ENCODE data around the gene MLH1. TPM values are rescaled to one million over a fixed set of nuclear protein-coding genes. Genes with fewer than 3 reads are reported as not detected.

Gene MLH1
- total RNA-seq = 100 to 1,000 TPM in 1 of 9 donors, 10 to 100 TPM in 8; 27.8 to 111 (median 33.7) TPM
- 10 to 100 TPM; 17.2 to 77.6 (median 19.7) TPM for polyA plus RNA-seq
- long read RNA-seq, donor 1, transcript MLH1-201 (19 exons, 2,752 nt) = major isoform, 6 of 6 reads
- long read RNA-seq, donor 1, partial matches to known transcripts = 0 of 6 reads
- long read RNA-seq, donor 1, other reads (novel, unspliced or antisense) = 0 of 6 reads
- long read RNA-seq, donor 2, partial matches to known transcripts = 0 of 5 reads
- long read RNA-seq, donor 2, other reads (novel, unspliced or antisense) = 0 of 5 reads
- long read RNA-seq, donor 3, partial matches to known transcripts = 0 of 4 reads
- long read RNA-seq, donor 3, other reads (novel, unspliced or antisense) = 0 of 4 reads
- long read RNA-seq, donor 4, transcript MLH1-201 (19 exons, 2,752 nt) = major isoform, 6 of 16 reads
- long read RNA-seq, donor 4, partial matches to known transcripts = 2 of 16 reads
- long read RNA-seq, donor 4, other reads (novel, unspliced or antisense) = 8 of 16 reads
- long read RNA-seq, donor 5, transcript MLH1-201 (19 exons, 2,752 nt) = major isoform, 27 of 47 reads
- long read RNA-seq, donor 5, partial matches to known transcripts = 0 of 47 reads
- long read RNA-seq, donor 5, other reads (novel, unspliced or antisense) = 18 of 47 reads
- long read RNA-seq, donor 6, partial matches to known transcripts = 2 of 10 reads
- long read RNA-seq, donor 6, other reads (novel, unspliced or antisense) = 3 of 10 reads
- long read RNA-seq, donor 7, partial matches to known transcripts = 0 of 3 reads
- long read RNA-seq, donor 7, other reads (novel, unspliced or antisense) = 0 of 3 reads
- long read RNA-seq, donor 8, transcript MLH1-201 (19 exons, 2,752 nt) = major isoform, 8 of 10 reads
- long read RNA-seq, donor 8, partial matches to known transcripts = 0 of 10 reads
- long read RNA-seq, donor 8, other reads (novel, unspliced or antisense) = 0 of 10 reads
- long read RNA-seq, donor 9, partial matches to known transcripts = 0 of 4 reads
- long read RNA-seq, donor 9, other reads (novel, unspliced or antisense) = 0 of 4 reads
- long read RNA-seq, donor 10, partial matches to known transcripts = 0 of 1 reads
- long read RNA-seq, donor 10, other reads (novel, unspliced or antisense) = 0 of 1 reads

- no peaks in the 10 kb centered on the region for H3K9me3 ChIP-seq (replicated peaks in 1 of 3)
- H3K36me3 ChIP-seq (replicated peaks in 1 of 2) = peaks cover 0 to 30% of the 10 kb centered on the region in 2 donors
- peak; percentile 96 to 100 (median 100) for DNase-seq
- peak within 1 kb of the TSS; percentile 81 to 100 (median 99) for H3K27ac ChIP-seq
- peak within 1 kb of the TSS in 3 of 4 donors; percentile 12 to 74 (median 64) for H3K4me3 ChIP-seq
- H3K4me1 ChIP-seq (replicated peaks in 1 of 2) = peaks cover 23 to 44% of the 10 kb centered on the region in 2 donors
- WGBS, 4 donors = 1 to 2% (median 2%) methylated on average over 19 to 47 of the region's 47 CpGs
- no peaks in the 10 kb centered on the region for H3K27me3 ChIP-seq
- TF ChIP-seq CTCF (IDR thresholded peaks at IDR 0.05) (no peak), POLR2A (IDR thresholded peaks at IDR 0.05) (peak; percentile 68 to 87)
- intact Hi-C loops (cut with DNase I) = no loop called here
Measured at GRCh38 chr3:36993326-36994283, at the start of gene MLH1. Gene MLH1 (plus strand): TSS chr3:36993518. CDS start chr3:36993548, 30 bp downstream.

GRCh38 chr3:36943601-36944000, 49.7 kb upstream of the MLH1 start:
- 37 to 50% (median 44%) methylated on average over 10 of the region's 10 CpGs for WGBS, 4 donors

More at GRCh38 chr3:36943601-36944000, 49.7 kb upstream of the MLH1 start:
- H3K9me3 ChIP-seq (replicated peaks in 1 of 3) = peaks cover 0 to 5% (median 0%) of the 10 kb centered on the region in 3 donors
- H3K4me1 ChIP-seq (replicated peaks in 1 of 2) = peaks cover 7 to 21% of the 10 kb centered on the region in 2 donors
- no peak for DNase-seq
- no peaks in the 10 kb centered on the region for H3K36me3 ChIP-seq (replicated peaks in 1 of 2)
- TF ChIP-seq POLR2A (IDR thresholded peaks at IDR 0.05) = no peak
- no peak for TF ChIP-seq CTCF (IDR thresholded peaks at IDR 0.05)
- H3K27ac ChIP-seq = peak overlapping the region in 1 of 5 donors; percentile 78
- H3K4me3 ChIP-seq = peak overlapping the region; percentile 24 to 89 (median 58)
- intact Hi-C loops (cut with DNase I) = no loop called here
- no peaks in the 10 kb centered on the region for H3K27me3 ChIP-seq
